ENCODE results near the gene IFITM10.
"Not testable (repeated sequence)": the region's sequence is repeated elsewhere in the genome, so short reads cannot be mapped to it uniquely, and the experiment has no call there.

Gene IFITM10

DNA sequence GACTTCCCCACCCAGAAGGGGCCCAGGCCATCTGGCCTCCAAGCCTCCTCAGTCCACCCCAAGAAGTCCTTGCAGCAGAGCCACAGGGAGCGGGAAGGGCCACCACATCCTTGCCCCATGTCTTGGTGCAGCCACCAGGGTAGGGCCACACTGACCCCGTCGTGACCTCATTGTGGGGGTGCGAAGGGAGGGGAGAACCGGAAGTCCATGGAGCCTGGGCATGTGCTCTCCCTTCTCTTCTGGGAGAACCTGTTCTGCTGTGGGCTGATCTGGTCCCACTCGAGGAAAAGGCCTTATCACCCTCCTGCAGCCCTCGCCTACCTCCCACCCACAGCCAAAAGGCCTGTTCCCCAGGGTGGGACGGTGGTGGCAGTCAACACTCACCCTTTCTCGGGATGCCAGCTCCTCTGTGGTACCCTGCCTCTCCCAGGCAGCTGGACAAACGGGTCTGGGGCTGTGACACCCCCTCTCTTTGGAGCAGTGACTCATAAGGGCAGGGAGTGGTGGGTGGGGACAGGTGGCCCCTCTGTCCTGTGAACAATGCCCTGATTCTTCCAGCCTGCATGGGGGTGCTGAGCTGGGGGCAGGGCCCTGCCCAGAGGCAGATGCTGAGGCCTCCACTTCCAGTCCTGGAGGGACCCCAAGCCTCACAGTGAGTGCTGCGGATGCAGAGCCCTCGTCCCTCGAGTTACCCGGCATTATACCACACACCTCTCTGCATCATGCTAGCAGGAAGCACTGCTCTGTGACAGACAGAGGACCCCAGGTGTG is 27.9 kb upstream of the IFITM10 start:
- DNase-seq (ENCODE audit: low read depth in 2 of 2) = no peak

- DNase-seq (ENCODE audit: low read depth in 2 of 2) = no peak
Measured at GRCh38 chr11:1777737-1778136, 27.3 kb upstream of the IFITM10 start.

DNA sequence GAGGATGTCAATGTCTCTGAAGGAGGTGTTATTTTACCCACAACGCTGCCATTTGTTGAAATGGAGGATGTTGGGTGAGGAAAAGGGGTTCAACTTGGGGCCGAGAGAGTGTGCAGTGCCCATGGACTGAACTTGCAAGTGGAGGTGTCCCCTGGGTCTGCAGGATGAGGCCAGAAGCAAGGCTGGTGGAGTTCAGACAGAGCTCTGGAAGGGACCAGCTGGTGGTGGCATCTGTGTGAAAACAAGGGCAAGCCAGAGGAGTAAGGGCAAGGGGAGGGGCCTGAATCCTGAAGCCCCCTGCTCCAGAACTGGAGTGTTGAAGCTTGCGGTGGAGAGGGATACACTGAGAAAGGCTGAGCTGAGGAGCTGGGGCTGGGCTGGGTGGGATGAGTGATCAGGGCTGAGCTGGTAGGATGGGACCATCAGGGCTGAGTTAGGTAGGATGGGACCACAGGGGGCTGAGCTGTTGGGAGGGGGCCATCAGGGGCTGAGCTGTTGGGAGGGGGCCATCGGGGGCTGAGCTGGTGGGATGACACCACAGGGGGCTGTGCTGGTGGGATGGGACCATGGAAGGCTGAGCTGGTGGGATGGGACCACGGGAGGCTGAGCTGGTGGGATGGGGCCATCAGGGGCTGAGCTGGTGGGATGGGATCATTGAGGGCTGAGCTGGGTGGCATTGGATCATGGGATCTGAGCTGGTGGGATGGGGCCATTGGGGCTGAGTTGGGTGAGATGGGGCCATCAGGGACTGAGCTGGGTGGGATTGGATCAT is 26.7 kb upstream of the IFITM10 start:
- no peak for DNase-seq (ENCODE audit: low read depth in 2 of 2)

DNA sequence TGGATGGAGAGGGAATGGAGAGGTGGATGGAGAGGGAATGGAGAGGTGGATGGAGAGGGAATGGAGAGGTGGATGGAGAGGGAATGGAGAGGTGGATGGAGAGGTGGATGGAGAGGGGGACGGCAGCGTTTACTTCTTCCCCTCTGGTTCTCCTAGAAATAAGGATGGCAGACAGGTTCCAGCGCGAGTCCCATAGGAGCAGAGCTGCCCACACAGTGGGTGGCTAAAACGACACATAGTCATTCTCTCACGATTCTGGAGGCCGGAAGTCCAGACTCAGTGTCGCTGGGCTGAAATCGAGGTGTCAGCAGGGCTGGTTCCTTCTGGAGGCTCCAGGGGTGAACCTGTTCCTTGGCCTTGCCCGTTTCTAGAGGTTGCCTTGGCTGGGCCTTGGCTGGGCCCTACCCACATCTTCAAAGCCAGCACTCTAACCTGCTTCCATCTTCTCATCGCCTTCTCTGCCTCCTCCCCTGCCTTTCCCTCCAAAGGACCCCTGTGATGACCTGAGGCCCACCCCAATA is 26.0 kb upstream of the IFITM10 start:
- DNase-seq (ENCODE audit: low read depth in 2 of 2) = no peak

GRCh38 chr11:1774886-1775285 is 24.5 kb upstream of the IFITM10 start:
- DNase-seq (ENCODE audit: low read depth in 2 of 2) = no peak

GRCh38 chr11:1773994-1774550 is 23.7 kb upstream of the IFITM10 start:
- no peak for DNase-seq (ENCODE audit: low read depth in 2 of 2)

- DNase-seq (ENCODE audit: low read depth in 2 of 2) = no peak
Measured at GRCh38 chr11:1773131-1773993, 23.0 kb upstream of the IFITM10 start.

GRCh38 chr11:1772270-1773130 is 22.1 kb upstream of the IFITM10 start:
- peak in 1 of 2 donors; percentile 57 for DNase-seq (ENCODE audit: low read depth in 2 of 2)

- DNase-seq (ENCODE audit: low read depth in 2 of 2) = no peak
Measured at GRCh38 chr11:1771700-1772099, 21.3 kb upstream of the IFITM10 start.

- no peak for DNase-seq (ENCODE audit: low read depth in 2 of 2)
Measured at GRCh38 chr11:1771273-1771672, 20.9 kb upstream of the IFITM10 start.

DNA sequence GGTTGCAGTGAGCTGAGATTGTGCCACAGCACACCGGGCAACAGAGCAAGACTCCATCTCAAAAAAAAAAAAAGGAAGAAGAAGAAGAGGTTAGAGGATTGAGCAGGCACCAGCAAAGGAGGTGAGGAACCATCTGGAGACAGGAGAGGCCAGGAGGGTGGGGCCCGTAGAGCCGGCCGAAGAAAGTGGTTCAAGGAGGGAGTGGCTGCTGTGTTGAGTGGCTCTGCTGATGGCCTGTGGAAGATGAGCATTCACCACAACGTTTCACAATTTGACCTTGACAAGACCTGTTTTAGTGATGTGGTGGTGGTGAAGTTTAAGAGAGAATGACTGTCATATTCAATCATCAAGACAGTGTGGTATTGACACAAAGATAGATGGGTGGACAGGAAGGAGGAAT is 20.1 kb upstream of the IFITM10 start:
- no peak for DNase-seq (ENCODE audit: low read depth in 2 of 2)

GRCh38 chr11:1770061-1770460 is 19.7 kb upstream of the IFITM10 start:
- DNase-seq (ENCODE audit: low read depth in 2 of 2) = no peak

GRCh38 chr11:1769304-1769936 is 19.0 kb upstream of the IFITM10 start:
- DNase-seq (ENCODE audit: low read depth in 2 of 2) = not testable (repeated sequence)

DNA sequence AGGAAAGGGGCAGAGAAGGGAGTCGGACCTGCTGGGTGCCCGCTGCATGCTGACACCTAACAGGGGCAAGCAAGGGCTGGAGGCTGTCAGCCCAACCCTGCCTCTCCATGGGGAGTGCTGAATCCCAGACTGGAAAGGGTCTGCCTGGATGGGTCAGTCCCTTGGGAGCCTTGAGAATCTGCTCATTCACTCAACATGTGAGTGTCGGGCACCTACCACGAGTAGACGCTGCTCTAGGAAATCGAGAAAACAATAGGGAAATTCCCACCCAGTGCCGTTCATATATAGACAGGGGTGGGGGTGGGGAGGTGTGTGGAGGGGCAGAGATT is 17.7 kb upstream of the IFITM10 start:
- no peak for DNase-seq (ENCODE audit: low read depth in 2 of 2)

DNA sequence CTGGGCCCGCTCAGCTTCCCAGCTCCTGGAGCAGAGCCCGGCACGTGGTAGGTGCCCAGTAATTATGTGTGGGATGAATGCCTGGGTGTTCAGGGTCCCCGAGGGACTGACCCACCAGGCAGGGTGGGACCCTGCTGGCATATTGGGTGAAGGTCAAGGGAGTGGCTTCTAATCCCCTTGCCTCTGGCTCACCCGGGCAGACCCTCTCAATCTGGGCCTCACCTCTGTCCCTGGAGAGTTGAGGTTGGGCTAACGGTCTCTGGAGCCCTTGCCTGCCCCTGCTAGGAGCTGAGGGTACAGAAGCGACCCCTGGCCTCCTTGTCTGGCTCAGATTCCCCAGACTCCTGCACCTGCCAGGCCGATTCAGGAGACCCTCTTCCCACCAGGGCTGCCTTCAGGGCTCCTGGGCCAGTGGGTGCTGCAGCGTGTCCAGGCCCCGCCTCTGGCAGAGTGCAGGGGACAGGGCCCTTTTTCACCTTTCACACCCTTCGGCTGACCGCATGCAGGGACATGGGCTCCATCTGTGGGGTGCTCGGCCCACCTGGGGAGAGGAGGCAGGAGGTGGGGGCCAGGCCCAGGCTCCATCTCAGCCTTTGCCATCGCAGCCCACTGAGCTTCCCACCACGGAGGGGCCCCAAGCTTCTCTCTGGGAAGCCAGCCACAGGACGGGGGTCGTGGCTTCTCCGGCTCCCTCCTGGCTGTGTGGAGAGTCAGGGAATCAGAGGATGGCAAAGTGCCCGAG is 17.2 kb upstream of the IFITM10 start:
- DNase-seq (ENCODE audit: low read depth in 2 of 2) = no peak

- no peak for DNase-seq (ENCODE audit: low read depth in 2 of 2)
Measured at GRCh38 chr11:1766719-1767398, 16.5 kb upstream of the IFITM10 start.

- no peak for DNase-seq (ENCODE audit: low read depth in 2 of 2)
Measured at GRCh38 chr11:1765871-1766718, 15.7 kb upstream of the IFITM10 start.
